ENCODE results near the gene KDM6A.

GRCh38 chrX:44906041-44906440 is 33.1 kb downstream of the KDM6A start:
- TF ChIP-seq, protein P1, sequence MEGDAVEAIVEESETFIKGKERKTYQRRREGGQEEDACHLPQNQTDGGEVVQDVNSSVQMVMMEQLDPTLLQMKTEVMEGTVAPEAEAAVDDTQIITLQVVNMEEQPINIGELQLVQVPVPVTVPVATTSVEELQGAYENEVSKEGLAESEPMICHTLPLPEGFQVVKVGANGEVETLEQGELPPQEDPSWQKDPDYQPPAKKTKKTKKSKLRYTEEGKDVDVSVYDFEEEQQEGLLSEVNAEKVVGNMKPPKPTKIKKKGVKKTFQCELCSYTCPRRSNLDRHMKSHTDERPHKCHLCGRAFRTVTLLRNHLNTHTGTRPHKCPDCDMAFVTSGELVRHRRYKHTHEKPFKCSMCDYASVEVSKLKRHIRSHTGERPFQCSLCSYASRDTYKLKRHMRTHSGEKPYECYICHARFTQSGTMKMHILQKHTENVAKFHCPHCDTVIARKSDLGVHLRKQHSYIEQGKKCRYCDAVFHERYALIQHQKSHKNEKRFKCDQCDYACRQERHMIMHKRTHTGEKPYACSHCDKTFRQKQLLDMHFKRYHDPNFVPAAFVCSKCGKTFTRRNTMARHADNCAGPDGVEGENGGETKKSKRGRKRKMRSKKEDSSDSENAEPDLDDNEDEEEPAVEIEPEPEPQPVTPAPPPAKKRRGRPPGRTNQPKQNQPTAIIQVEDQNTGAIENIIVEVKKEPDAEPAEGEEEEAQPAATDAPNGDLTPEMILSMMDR (IDR thresholded peaks at IDR 0.05), result no peak
- no peak for TF ChIP-seq POLR2A (IDR thresholded peaks at IDR 0.05)

All from body of pancreas (tissue), 4 donors.